HEK293T (cell line): ENCODE data around the gene CAMK2G.

ENCODE experiments used
- ARNT ChIP-seq: fragments of 450-650 bp; IDR thresholded peaks from 2 replicates; pipeline ENCODE4 v1.6.1; 2017; ENCODE audit warnings: mild to moderate bottlenecking
- ELF4 ChIP-seq: fragments of 450-650 bp; IDR thresholded peaks from 2 replicates; pipeline ENCODE4 v1.6.1; 2017; ENCODE audit warnings: antibody characterized with exemption
- SP1 ChIP-seq: fragments of 450-650 bp; IDR thresholded peaks from 2 replicates; pipeline ENCODE4 v1.6.1; 2017
- TARDBP ChIP-seq: fragments of 450-650 bp; IDR thresholded peaks from 2 replicates; pipeline ENCODE4 v1.6.1; 2016

DNA sequence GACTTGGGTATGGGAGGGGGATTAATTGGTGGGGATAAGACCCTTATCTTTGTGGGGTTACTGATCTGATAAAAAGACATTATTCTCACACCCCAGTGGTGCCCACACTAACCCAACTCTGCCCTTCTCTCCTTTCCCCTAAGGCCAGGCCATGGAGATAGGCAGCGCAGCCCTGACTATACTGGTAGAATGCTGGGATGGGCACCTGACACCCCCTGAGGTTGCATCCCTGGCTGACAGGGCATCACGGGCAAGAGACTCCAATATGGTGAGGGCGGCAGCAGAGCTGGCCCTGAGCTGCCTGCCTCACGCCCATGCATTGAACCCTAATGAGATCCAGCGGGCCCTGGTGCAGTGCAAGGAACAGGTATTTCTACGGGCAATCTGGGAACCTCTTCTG is 76.3 kb downstream of the CAMK2G start:
- TF ChIP-seq ELF4 (no peak), SP1 (no peak), TARDBP (no peak), ARNT (no peak)
